HG03139 (cell line): ENCODE data around the gene DLL4.

Source experiments
- ATAC-seq: cut with Tn5 transposase; IDR thresholded peaks from one replicate; pipeline ENCODE4 v1.9.1; 2021; ENCODE audit not compliant: unreplicated experiment

The DLL4 gene

GRCh38 chr15:40925863-40926658 is 3.1 kb upstream of the DLL4 start:
- no peak for ATAC-seq

- ATAC-seq, result no peak
These were observed 2.3 kb upstream of the DLL4 start for GRCh38 chr15:40926659-40927494.

GRCh38 chr15:40927495-40927872 is 1.7 kb upstream of the DLL4 start:
- ATAC-seq, result no peak

GRCh38 chr15:40927873-40928806 is 1.0 kb upstream of the DLL4 start:
- ATAC-seq, result no peak

GRCh38 chr15:40929660-40930429 is 705 bp downstream of the DLL4 start:
- no peak for ATAC-seq

- ATAC-seq, result no peak
These were observed 1.5 kb downstream of the DLL4 start for GRCh38 chr15:40930430-40931299.

- no peak for ATAC-seq
These were observed 2.4 kb downstream of the DLL4 start for GRCh38 chr15:40931300-40932142.

- ATAC-seq, result no peak
These were observed 3.0 kb downstream of the DLL4 start for GRCh38 chr15:40932156-40932555.

- no peak for ATAC-seq
These were observed 3.7 kb downstream of the DLL4 start for GRCh38 chr15:40932649-40933516.

- ATAC-seq, result no peak
These were observed 4.4 kb downstream of the DLL4 start for GRCh38 chr15:40933517-40933902.

- ATAC-seq, result no peak
These were observed 5.3 kb downstream of the DLL4 start for GRCh38 chr15:40934457-40934856.

- no peak for ATAC-seq
These were observed 7.1 kb downstream of the DLL4 start for GRCh38 chr15:40936234-40936708.

GRCh38 chr15:40936709-40937666 is 7.8 kb downstream of the DLL4 start:
- ATAC-seq, result no peak

- ATAC-seq, result no peak
These were observed 8.8 kb downstream of the DLL4 start for GRCh38 chr15:40937762-40938535.

- ATAC-seq, result no peak
These were observed 9.4 kb downstream of the DLL4 start for GRCh38 chr15:40938536-40938870.
